Fibroblast of lung (primary cell): ENCODE measurements around the gene SCUBE1.

ENCODE experiments used
- EZH2 ChIP-seq: IDR thresholded peaks from 2 replicates; pipeline ENCODE4 v1.5.1; 2012; ENCODE audit warnings: low read length, control low read depth, mild to moderate bottlenecking; ENCODE audit errors: missing control alignments
- TF ChIP-seq, protein P1 (sequence below), 2 donors: IDR thresholded peaks in 1 of 2; conservative IDR thresholded peaks in 1 of 2; 1 replicate in 1 of 2; 2 replicates in 1 of 2; pipeline ENCODE4 v1.5.1; 2011 to 2012; ENCODE audit warnings: low read length in 2 of 2, control low read depth in 1 of 2, inconsistent platforms in 1 of 2, low read depth in 1 of 2, mild to moderate bottlenecking in 1 of 2

DNA sequence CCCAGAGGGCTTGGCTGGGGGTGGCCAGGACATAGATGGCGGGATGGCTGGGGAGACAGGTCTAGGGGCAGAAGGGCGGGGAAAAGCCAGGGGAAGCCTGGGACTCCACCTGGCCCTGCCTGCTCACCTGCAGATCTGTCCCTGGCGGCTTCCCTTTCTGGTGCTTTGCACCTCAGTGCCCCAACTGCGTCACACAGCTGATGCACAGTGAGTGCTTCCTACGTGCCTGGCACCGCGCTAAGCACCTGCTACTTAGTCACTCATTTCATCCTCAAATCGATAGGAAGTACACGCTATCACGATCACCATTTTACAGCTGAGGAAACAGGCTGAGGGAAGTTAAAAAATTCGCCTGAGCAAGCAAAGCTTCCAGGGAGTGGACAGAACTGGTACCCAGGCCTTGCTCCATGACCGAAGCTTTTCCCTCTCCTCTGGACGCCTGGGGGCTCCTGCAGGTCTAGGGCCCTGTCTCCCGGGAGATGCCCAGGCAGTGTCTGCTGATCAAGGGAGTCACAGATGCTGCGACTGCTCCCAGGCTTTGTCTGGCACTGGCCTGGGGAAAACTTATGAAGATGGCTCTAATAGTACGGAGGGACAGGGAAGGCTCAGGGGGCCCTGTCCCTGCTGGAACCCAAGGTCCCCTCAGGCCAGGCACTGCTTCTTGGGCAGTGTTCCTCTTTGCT lies 93.2 kb downstream of the SCUBE1 start:
- TF ChIP-seq, protein P1, sequence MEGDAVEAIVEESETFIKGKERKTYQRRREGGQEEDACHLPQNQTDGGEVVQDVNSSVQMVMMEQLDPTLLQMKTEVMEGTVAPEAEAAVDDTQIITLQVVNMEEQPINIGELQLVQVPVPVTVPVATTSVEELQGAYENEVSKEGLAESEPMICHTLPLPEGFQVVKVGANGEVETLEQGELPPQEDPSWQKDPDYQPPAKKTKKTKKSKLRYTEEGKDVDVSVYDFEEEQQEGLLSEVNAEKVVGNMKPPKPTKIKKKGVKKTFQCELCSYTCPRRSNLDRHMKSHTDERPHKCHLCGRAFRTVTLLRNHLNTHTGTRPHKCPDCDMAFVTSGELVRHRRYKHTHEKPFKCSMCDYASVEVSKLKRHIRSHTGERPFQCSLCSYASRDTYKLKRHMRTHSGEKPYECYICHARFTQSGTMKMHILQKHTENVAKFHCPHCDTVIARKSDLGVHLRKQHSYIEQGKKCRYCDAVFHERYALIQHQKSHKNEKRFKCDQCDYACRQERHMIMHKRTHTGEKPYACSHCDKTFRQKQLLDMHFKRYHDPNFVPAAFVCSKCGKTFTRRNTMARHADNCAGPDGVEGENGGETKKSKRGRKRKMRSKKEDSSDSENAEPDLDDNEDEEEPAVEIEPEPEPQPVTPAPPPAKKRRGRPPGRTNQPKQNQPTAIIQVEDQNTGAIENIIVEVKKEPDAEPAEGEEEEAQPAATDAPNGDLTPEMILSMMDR (conservative IDR thresholded peaks at IDR 0.05 in 1 of 2, IDR thresholded peaks at IDR 0.05 in 1 of 2; ENCODE audit: low read depth in 1 of 2, low read length in 2 of 2): no peak
- no peak for TF ChIP-seq EZH2
